H1 (cell line): ENCODE measurements around the gene NAP1L1. TPM values are rescaled to one million over a fixed set of nuclear protein-coding genes. Genes with fewer than 3 reads are reported as not detected.

Experiments used
- NRF1 ChIP-seq: IDR thresholded peaks from 2 replicates; pipeline ENCODE4 v1.6.1; 2011; ENCODE audit warnings: mild to moderate bottlenecking, low read depth, low read length, improper control_type of control experiment
- polyA plus RNA-seq, 7 experiments: library from polyadenylated mRNA; depleted of rRNA in 3 of 7; stranded (reverse) in 5 of 7; unstranded in 2 of 7; fragments of >200 nt in 5 of 7; fragments of 200-250 nt in 2 of 7; gene quantifications; 1 replicate in 5 of 7; 2 replicates in 1 of 7; 4 replicates in 1 of 7; pipeline versions ENCODE4 v1.2.1 to v1.2.3, GENCODE V29; 2011 to 2013; ENCODE audit warnings: missing spikeins in 2 of 7, mixed read lengths in 2 of 7
- total RNA-seq: library from RNA; stranded (reverse); fragmentation: NEBNext Ultra II Directional; extraction: Animal tissue kit (Norgen Biotek cat#: 25700); gene quantifications from 2 replicates; pipeline ENCODE4 v1.2.1, GENCODE V29; 2021
- TF ChIP-seq, protein P1 (sequence below), 3 experiments: IDR thresholded peaks; 1 replicate in 2 of 3; 2 replicates in 1 of 3; pipeline versions ENCODE4 v1.5.1 to v1.6.1; 2011; ENCODE audit warnings: low read length in 3 of 3, mild to moderate bottlenecking in 3 of 3, inconsistent platforms in 2 of 3, low read depth in 1 of 3, moderate library complexity in 1 of 3; ENCODE audit not compliant: insufficient read depth in 1 of 3; ENCODE audit errors: control extremely low read depth in 1 of 3

NAP1L1 gene
- total and polyA plus RNA-seq, 2 of the 8 experiments (the other 6 are each of a cell fraction or from before 2014, with no cell fraction given), result 202 to 1,159 TPM

DNA sequence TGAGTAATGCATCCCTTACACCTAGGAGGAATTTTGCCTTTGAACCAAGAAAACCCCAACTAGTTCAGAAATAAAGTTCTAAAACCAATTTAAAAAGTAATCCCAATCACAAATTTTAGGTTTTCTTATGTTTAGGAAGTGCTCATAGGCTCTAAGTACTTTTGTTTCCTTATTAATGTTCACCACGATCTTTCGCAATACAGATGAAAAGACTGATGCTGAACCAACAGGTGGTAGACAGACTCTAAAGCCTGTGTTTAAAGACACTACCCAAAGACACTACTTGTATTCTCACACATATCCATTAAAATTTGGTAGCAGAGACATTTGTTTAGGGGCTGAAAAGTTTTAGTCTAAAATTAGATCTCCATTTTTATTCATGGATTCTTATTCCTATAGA lies 42.3 kb downstream of the NAP1L1 start (continued):
- TF ChIP-seq, protein P1, sequence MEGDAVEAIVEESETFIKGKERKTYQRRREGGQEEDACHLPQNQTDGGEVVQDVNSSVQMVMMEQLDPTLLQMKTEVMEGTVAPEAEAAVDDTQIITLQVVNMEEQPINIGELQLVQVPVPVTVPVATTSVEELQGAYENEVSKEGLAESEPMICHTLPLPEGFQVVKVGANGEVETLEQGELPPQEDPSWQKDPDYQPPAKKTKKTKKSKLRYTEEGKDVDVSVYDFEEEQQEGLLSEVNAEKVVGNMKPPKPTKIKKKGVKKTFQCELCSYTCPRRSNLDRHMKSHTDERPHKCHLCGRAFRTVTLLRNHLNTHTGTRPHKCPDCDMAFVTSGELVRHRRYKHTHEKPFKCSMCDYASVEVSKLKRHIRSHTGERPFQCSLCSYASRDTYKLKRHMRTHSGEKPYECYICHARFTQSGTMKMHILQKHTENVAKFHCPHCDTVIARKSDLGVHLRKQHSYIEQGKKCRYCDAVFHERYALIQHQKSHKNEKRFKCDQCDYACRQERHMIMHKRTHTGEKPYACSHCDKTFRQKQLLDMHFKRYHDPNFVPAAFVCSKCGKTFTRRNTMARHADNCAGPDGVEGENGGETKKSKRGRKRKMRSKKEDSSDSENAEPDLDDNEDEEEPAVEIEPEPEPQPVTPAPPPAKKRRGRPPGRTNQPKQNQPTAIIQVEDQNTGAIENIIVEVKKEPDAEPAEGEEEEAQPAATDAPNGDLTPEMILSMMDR (IDR thresholded peaks at IDR 0.05; ENCODE audit: control extremely low read depth in 1 of 3, insufficient read depth in 1 of 3, low read depth in 1 of 3, low read length in 3 of 3), result no peak
- TF ChIP-seq NRF1, result no peak
- TF ChIP-seq, all 59 proteins: peak for 2
